ENCODE measurements around the gene TSPYL1.
"Not testable (repeated sequence)": the region's sequence is repeated elsewhere in the genome, so short reads cannot be mapped to it uniquely, and the experiment has no call there.

TSPYL1 gene

GRCh38 chr6:116292553-116292952 is 12.8 kb upstream of the TSPYL1 start:
- no peak for DNase-seq

- DNase-seq = no peak
Observed at GRCh38 chr6:116291701-116292396, 12.1 kb upstream of the TSPYL1 start.

GRCh38 chr6:116290799-116291198 is 11.1 kb upstream of the TSPYL1 start:
- DNase-seq = no peak

- no peak for DNase-seq
Observed at GRCh38 chr6:116289876-116290275, 10.1 kb upstream of the TSPYL1 start.

- no peak for DNase-seq
Observed at GRCh38 chr6:116287689-116288282, 8.1 kb upstream of the TSPYL1 start.

- DNase-seq = no peak
Observed at GRCh38 chr6:116286773-116287358, 7.1 kb upstream of the TSPYL1 start.

- DNase-seq = not testable (repeated sequence)
Observed at GRCh38 chr6:116284984-116285383, 5.3 kb upstream of the TSPYL1 start.

- no peak for DNase-seq
Observed at GRCh38 chr6:116283191-116283590, 3.5 kb upstream of the TSPYL1 start.

- no peak for DNase-seq
Observed at GRCh38 chr6:116282698-116283097, 3.0 kb upstream of the TSPYL1 start.

GRCh38 chr6:116280933-116281316 is 1.2 kb upstream of the TSPYL1 start:
- no peak for DNase-seq

- DNase-seq = no peak
Observed at GRCh38 chr6:116280161-116280932, 617 bp upstream of the TSPYL1 start.

- no peak for DNase-seq
Observed at GRCh38 chr6:116278854-116279231, 887 bp downstream of the TSPYL1 start.

- DNase-seq = no peak
Observed at GRCh38 chr6:116278481-116278829, 1.3 kb downstream of the TSPYL1 start.

- no peak for DNase-seq
Observed at GRCh38 chr6:116277124-116277523, 2.6 kb downstream of the TSPYL1 start.

- no peak for DNase-seq
Observed at GRCh38 chr6:116271149-116271708, 8.5 kb downstream of the TSPYL1 start.

- peak; percentile 36 for DNase-seq
Observed at GRCh38 chr6:116268589-116269293, 11.0 kb downstream of the TSPYL1 start.

- no peak for DNase-seq
Observed at GRCh38 chr6:116267836-116268588, 11.7 kb downstream of the TSPYL1 start.

GRCh38 chr6:116266803-116267202 is 12.9 kb downstream of the TSPYL1 start:
- no peak for DNase-seq

GRCh38 chr6:116265041-116265829 is 14.5 kb downstream of the TSPYL1 start:
- DNase-seq = no peak

- DNase-seq = no peak
Observed at GRCh38 chr6:116263353-116263752, 16.4 kb downstream of the TSPYL1 start.

GRCh38 chr6:116258520-116258919 is 21.2 kb downstream of the TSPYL1 start:
- DNase-seq = no peak
